ENCODE measurements around the gene SLC1A6. TPM values are rescaled to one million over a fixed set of nuclear protein-coding genes. Genes with fewer than 3 reads are reported as not detected.
"Not testable (repeated sequence)": the region's sequence is repeated elsewhere in the genome, so short reads cannot be mapped to it uniquely, and the experiment has no call there.

The SLC1A6 gene
- not detected for total RNA-seq

DNA sequence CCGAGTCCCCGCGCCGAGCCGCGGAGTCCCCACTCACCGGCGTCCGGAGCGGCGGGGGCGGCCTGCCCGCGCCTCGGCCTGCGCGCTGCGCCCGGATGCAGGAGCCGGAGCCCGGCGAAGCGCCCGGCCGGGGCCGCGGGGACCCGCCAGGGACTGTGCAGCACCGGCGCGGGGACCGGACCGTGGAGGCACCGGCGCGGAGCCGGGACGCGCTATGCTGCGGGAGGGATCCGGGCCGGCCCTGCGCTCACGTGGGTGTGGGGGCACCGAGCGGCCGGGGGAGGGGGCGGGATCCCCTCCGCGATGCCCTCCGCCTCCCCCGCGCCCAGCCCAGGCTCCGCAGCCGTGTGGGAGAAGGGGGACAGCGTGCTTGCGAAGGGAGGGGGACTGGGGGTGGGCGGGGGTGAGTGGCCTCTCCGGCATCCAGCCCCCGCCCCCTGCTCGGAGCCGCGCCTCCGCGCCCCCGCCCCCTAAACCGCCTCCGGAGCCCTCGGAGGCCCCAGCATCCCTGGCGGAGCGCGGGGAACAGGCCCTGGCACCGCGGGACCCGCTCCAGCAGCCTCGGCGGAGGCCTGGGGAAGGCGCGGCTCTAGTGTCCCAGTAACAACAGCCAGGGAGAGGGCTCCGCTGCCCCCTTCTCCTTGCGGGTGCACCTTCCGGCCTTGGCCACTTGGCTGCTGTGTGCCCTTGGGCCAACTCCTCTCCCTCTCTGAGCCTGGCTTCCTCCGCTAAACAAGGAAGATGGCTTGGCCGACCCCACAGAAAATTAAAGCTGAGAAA is at the start of gene SLC1A6:
TSS of gene SLC1A6 (minus strand) at position 389 of the 780 bp plus-strand sequence. CDS start 6,954 bp downstream, outside the sequence.
- peaks cover 23 to 29% of the 10 kb centered on the region in 2 donors for H3K27me3 Mint-ChIP-seq

GRCh38 chr19:15028490-15028889 is 48.8 kb upstream of the SLC1A6 start:
- Mint-ChIP-seq H3K4me3 (no peak overlapping the region), H3K36me3 (no peaks in the 10 kb centered on the region), H3K9me3 (no peaks in the 10 kb centered on the region), H3K4me1 (ENCODE audit: low read depth in 2 of 2) (no peaks in the 10 kb centered on the region), H3K27ac (no peak overlapping the region), H3K27me3 (no peaks in the 10 kb centered on the region)
- DNase-seq (ENCODE audit: low spot score), result no peak
- ATAC-seq, result no peak

More for the DNA sequence above, at the start of gene SLC1A6:
- Mint-ChIP-seq H3K27ac (no peak within 1 kb of the TSS), H3K9me3 (no peaks in the 10 kb centered on the region), H3K4me1 (ENCODE audit: low read depth in 2 of 2) (peaks cover 0 to 3% of the 10 kb centered on the region in 2 donors), H3K36me3 (no peaks in the 10 kb centered on the region), H3K4me3 (no peak within 1 kb of the TSS)
- ATAC-seq, result no peak
- DNase-seq (ENCODE audit: low spot score), result no peak

GRCh38 chr19:15025217-15025616 is 45.6 kb upstream of the SLC1A6 start:
- DNase-seq (ENCODE audit: low spot score), result no peak
- Mint-ChIP-seq H3K4me3 (no peak overlapping the region), H3K9me3 (no peaks in the 10 kb centered on the region), H3K4me1 (ENCODE audit: low read depth in 2 of 2) (no peaks in the 10 kb centered on the region), H3K27me3 (no peaks in the 10 kb centered on the region), H3K27ac (no peak overlapping the region), H3K36me3 (no peaks in the 10 kb centered on the region)
- no peak for ATAC-seq

DNA sequence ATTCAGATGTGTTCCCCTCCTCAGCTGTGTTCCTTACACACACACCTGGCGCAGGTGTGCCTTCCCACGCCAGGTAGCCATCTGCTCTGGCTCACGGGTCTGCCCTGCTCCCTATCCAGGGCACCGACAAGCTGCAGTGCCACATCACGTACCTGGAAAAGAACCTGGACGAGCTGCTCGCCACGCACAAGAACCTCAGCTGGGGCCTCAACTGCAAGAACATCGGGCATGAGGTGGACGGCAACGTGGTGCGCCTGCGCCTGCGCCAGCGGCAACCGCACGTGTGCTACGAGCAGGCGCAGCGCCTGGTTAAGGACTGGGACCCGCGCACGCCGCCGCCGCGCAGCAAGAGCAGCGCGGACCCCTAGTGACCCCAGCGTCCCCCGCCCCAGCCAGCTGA is 43.1 kb upstream of the SLC1A6 start:
- Mint-ChIP-seq H3K4me1 (ENCODE audit: low read depth in 2 of 2) (no peaks in the 10 kb centered on the region), H3K9me3 (no peaks in the 10 kb centered on the region), H3K36me3 (no peaks in the 10 kb centered on the region), H3K27me3 (peaks cover 0 to under 1% of the 10 kb centered on the region in 2 donors), H3K4me3 (no peak overlapping the region), H3K27ac (no peak overlapping the region)
- no peak for DNase-seq (ENCODE audit: low spot score)
- ATAC-seq, result no peak

GRCh38 chr19:15021286-15022007 is 41.8 kb upstream of the SLC1A6 start:
- Mint-ChIP-seq H3K4me1 (ENCODE audit: low read depth in 2 of 2) (no peaks in the 10 kb centered on the region), H3K27ac (no peak overlapping the region), H3K27me3 (peaks cover 6 to 12% of the 10 kb centered on the region in 2 donors), H3K36me3 (no peaks in the 10 kb centered on the region), H3K9me3 (no peaks in the 10 kb centered on the region), H3K4me3 (no peak overlapping the region)
- ATAC-seq, result no peak
- DNase-seq (ENCODE audit: low spot score), result no peak

GRCh38 chr19:15018836-15019235 is 39.2 kb upstream of the SLC1A6 start:
- not testable (repeated sequence) for H3K4me3 Mint-ChIP-seq; DNase-seq (ENCODE audit: low spot score); H3K27ac Mint-ChIP-seq; H3K36me3 Mint-ChIP-seq; H3K9me3 Mint-ChIP-seq; ATAC-seq; H3K4me1 Mint-ChIP-seq (ENCODE audit: low read depth in 2 of 2)
- H3K27me3 Mint-ChIP-seq, result peaks cover 10 to 12% of the 10 kb centered on the region in 2 donors

DNA sequence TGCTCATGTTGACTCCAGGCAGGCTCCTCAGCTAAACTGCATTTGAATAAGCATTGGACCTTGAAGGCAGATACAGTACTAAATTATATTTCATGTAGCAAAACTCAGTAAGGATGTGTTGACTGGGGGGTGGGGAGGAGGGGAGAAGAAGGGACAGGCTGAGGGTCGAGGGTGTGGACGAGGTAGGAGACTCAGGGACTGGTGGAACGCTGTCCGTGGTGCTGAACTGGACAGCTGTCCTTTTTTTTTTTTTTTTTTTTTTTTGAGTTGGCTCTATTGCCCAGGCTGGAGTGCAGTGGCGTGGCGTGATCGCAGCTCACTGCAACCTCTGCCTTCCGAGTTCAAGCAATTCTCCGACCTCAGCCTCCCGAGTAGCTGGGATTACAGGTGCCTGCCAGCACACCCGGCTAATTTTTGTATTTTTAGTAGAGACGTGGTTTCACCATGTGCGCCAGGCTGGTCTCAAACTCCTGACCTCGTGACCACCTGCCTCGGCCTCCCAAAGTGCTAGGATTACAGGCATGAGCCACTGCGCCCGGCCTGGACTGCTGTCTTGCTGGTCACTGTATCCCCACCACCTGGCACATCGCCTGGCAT is 36.4 kb upstream of the SLC1A6 start:
- DNase-seq (ENCODE audit: low spot score), result no peak
- H3K9me3 Mint-ChIP-seq, result no peaks in the 10 kb centered on the region
- peaks cover 21 to 27% of the 10 kb centered on the region in 2 donors for H3K27me3 Mint-ChIP-seq
- no peaks in the 10 kb centered on the region for H3K36me3 Mint-ChIP-seq
- no peaks in the 10 kb centered on the region for H3K4me1 Mint-ChIP-seq (ENCODE audit: low read depth in 2 of 2)
- H3K4me3 Mint-ChIP-seq, result no peak overlapping the region
- no peak overlapping the region for H3K27ac Mint-ChIP-seq
- ATAC-seq, result no peak

- H3K27ac Mint-ChIP-seq, result no peak overlapping the region
- no peaks in the 10 kb centered on the region for H3K4me1 Mint-ChIP-seq (ENCODE audit: low read depth in 2 of 2)
- H3K36me3 Mint-ChIP-seq, result no peaks in the 10 kb centered on the region
- H3K27me3 Mint-ChIP-seq, result peaks cover 26 to 27% of the 10 kb centered on the region in 2 donors
- no peaks in the 10 kb centered on the region for H3K9me3 Mint-ChIP-seq
- DNase-seq (ENCODE audit: low spot score) (no peak), ATAC-seq (no peak)
- H3K4me3 Mint-ChIP-seq, result no peak overlapping the region
These were observed 34.9 kb upstream of the SLC1A6 start for GRCh38 chr19:15014579-15014978.

- no peak for DNase-seq (ENCODE audit: low spot score)
- H3K4me1 Mint-ChIP-seq (ENCODE audit: low read depth in 2 of 2), result no peaks in the 10 kb centered on the region
- H3K9me3 Mint-ChIP-seq, result no peaks in the 10 kb centered on the region
- no peak overlapping the region for H3K4me3 Mint-ChIP-seq
- H3K27ac Mint-ChIP-seq, result no peak overlapping the region
- ATAC-seq, result peak in 1 of 2 donors; percentile 17
- peaks cover 24 to 26% of the 10 kb centered on the region in 2 donors for H3K27me3 Mint-ChIP-seq
- H3K36me3 Mint-ChIP-seq, result no peaks in the 10 kb centered on the region
These were observed 31.0 kb upstream of the SLC1A6 start for GRCh38 chr19:15010501-15011300.

GRCh38 chr19:15008308-15008707 is 28.6 kb upstream of the SLC1A6 start:
- peaks cover 23 to 31% of the 10 kb centered on the region in 2 donors for H3K27me3 Mint-ChIP-seq
- ATAC-seq, result no peak
- DNase-seq (ENCODE audit: low spot score), result no peak
- H3K4me1 Mint-ChIP-seq (ENCODE audit: low read depth in 2 of 2), result no peaks in the 10 kb centered on the region
- H3K36me3 Mint-ChIP-seq, result no peaks in the 10 kb centered on the region
- no peak overlapping the region for H3K27ac Mint-ChIP-seq
- H3K4me3 Mint-ChIP-seq, result no peak overlapping the region
- no peaks in the 10 kb centered on the region for H3K9me3 Mint-ChIP-seq

DNA sequence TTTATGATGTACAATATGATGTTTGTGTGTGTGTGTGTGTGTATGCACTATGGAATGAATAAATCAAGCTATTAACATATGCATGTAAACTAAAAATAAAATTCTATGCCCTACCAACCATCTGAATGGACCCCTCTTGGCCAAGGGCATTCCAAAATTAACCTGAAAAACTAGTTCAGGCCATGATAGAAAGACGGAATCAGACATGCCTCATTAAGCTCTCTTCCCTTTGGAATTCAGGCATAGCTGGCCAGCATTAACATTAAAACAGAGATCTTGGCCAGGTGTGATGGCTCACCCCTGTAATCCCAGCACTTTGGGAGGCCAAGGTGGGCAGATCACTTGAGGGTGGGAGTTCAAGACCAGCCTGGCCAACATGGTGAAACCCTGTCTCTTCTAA is 18.3 kb upstream of the SLC1A6 start:
- Mint-ChIP-seq H3K27me3 (peaks cover 34 to 49% of the 10 kb centered on the region in 2 donors), H3K4me3 (no peak overlapping the region), H3K9me3 (no peaks in the 10 kb centered on the region), H3K36me3 (no peaks in the 10 kb centered on the region), H3K4me1 (ENCODE audit: low read depth in 2 of 2) (no peaks in the 10 kb centered on the region), H3K27ac (no peak overlapping the region)
- DNase-seq (ENCODE audit: low spot score), result no peak
- no peak for ATAC-seq

- no peak overlapping the region for H3K27ac Mint-ChIP-seq
- DNase-seq (ENCODE audit: low spot score) (no peak), ATAC-seq (no peak)
- H3K27me3 Mint-ChIP-seq, result peaks cover 20 to 21% of the 10 kb centered on the region in 2 donors
- H3K36me3 Mint-ChIP-seq, result no peaks in the 10 kb centered on the region
- H3K4me1 Mint-ChIP-seq (ENCODE audit: low read depth in 2 of 2), result no peaks in the 10 kb centered on the region
- H3K4me3 Mint-ChIP-seq, result no peak overlapping the region
- H3K9me3 Mint-ChIP-seq, result no peaks in the 10 kb centered on the region
These were observed 13.1 kb upstream of the SLC1A6 start for GRCh38 chr19:14992780-14993179.

DNA sequence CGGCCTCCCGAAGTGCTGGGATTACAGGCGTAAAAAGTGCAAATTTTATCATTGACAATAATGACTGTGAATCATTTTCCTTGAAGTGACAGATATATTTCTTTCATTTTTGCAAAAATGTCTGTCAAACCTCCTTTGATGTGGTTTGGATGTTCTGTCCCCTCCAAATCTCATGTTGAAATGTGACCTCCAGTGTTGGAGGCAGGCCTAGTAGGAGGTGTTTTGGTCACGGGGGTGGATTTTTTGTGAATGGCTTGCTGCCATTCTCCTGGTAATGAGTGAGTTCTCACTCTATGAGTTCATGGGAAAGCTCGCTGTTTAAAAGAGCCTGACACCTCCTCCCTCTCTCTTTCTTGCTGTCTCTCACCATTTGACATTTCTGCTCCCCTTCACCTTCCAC is 5.5 kb upstream of the SLC1A6 start:
- Mint-ChIP-seq H3K36me3 (no peaks in the 10 kb centered on the region), H3K4me1 (ENCODE audit: low read depth in 2 of 2) (no peaks in the 10 kb centered on the region), H3K27ac (no peak overlapping the region), H3K27me3 (peaks cover 14 to 16% of the 10 kb centered on the region in 2 donors), H3K4me3 (no peak overlapping the region), H3K9me3 (no peaks in the 10 kb centered on the region)
- ATAC-seq (no peak), DNase-seq (ENCODE audit: low spot score) (no peak)

Measured in natural killer cell treated with Interleukin-12 subunit alpha and Interleukin-12 subunit beta and Interleukin-15 and Interleukin-18, amount 100 ng/mL, for 72 hours (primary cell).